SK-N-SH treated with all-trans-retinoic acid at 6 μM for 48 hours (cell line): ENCODE data around the gene DLG1.
"Not testable (repeated sequence)": the region's sequence is repeated elsewhere in the genome, so short reads cannot be mapped to it uniquely, and the experiment has no call there.

Source experiments
- ARNTL ChIP-seq: fragments of 450-650 bp; formaldehyde crosslinking; IDR thresholded peaks from 2 replicates; pipeline ENCODE4 v1.5.0; 2020; ENCODE audit warnings: low read depth, mild to moderate bottlenecking, moderate library complexity, borderline replicate concordance
- BACH2 ChIP-seq: fragments of 250-450 bp; sonication (Bioruptor Pico); IDR thresholded peaks from 2 replicates; pipeline ENCODE4 v1.9.0; 2021; ENCODE audit warnings: mild to moderate bottlenecking, borderline replicate concordance
- CSDC2 ChIP-seq: fragments of 250-450 bp; sonication (Bioruptor Pico); IDR thresholded peaks from 2 replicates; pipeline ENCODE4 v1.5.0; 2020; ENCODE audit warnings: mild to moderate bottlenecking, moderate library complexity
- CSRNP3 ChIP-seq: fragments of 250-450 bp; sonication (Bioruptor Pico); IDR thresholded peaks from 2 replicates; pipeline ENCODE4 v1.5.1; 2021; ENCODE audit warnings: mild to moderate bottlenecking, moderate library complexity
- GLIS3 ChIP-seq: fragments of 250-450 bp; sonication (Bioruptor Pico); IDR thresholded peaks from 2 replicates; pipeline ENCODE4 v1.5.0; 2020; ENCODE audit warnings: mild to moderate bottlenecking, moderate library complexity
- RARB ChIP-seq: fragments of 250-450 bp; sonication (Bioruptor Pico); IDR thresholded peaks from 2 replicates; pipeline ENCODE4 v1.8.0; 2021; ENCODE audit warnings: mild to moderate bottlenecking, moderate library complexity
- SNAI2 ChIP-seq: fragments of 250-450 bp; sonication (Bioruptor Pico); IDR thresholded peaks from 2 replicates; pipeline ENCODE4 v1.5.0; 2020; ENCODE audit warnings: mild to moderate bottlenecking, moderate library complexity
- TSHZ2 ChIP-seq: fragments of 250-450 bp; sonication (Bioruptor Pico); IDR thresholded peaks from 2 replicates; pipeline ENCODE4 v1.5.0; 2020; ENCODE audit warnings: mild to moderate bottlenecking, moderate library complexity
- ZFP3 ChIP-seq: fragments of 250-450 bp; sonication (Bioruptor Pico); IDR thresholded peaks from 2 replicates; pipeline ENCODE4 v1.5.0; 2020; ENCODE audit warnings: mild to moderate bottlenecking, moderate library complexity
- ZFP30 ChIP-seq: fragments of 450-650 bp; formaldehyde crosslinking; IDR thresholded peaks from 2 replicates; pipeline ENCODE4 v1.5.0; 2022; ENCODE audit warnings: mild to moderate bottlenecking, moderate library complexity
- ZNF565 ChIP-seq: fragments of 450-650 bp; formaldehyde crosslinking; conservative IDR thresholded peaks from 2 replicates; pipeline ENCODE4 v1.5.0; 2020; ENCODE audit warnings: low read depth, mild to moderate bottlenecking, moderate library complexity
- ZNF8 ChIP-seq: fragments of 450-650 bp; formaldehyde crosslinking; IDR thresholded peaks from 2 replicates; pipeline ENCODE4 v1.5.0; 2020; ENCODE audit warnings: mild to moderate bottlenecking, moderate library complexity
- TF ChIP-seq, protein P1 (sequence below): fragments of 250-450 bp; sonication (Bioruptor Pico); IDR thresholded peaks from 2 replicates; pipeline ENCODE4 v1.5.1; 2020; ENCODE audit warnings: low read depth, mild to moderate bottlenecking, moderate library complexity

- TF ChIP-seq CSDC2 (CRISPR knock-in tag); ZFP3 (CRISPR knock-in tag); RARB; ZNF8 (CRISPR knock-in tag); SNAI2 (CRISPR knock-in tag); ARNTL; CSRNP3; ZFP30 (CRISPR knock-in tag); ZNF565 (CRISPR knock-in tag); TSHZ2 (CRISPR knock-in tag); BACH2; GLIS3 (CRISPR knock-in tag): not testable (repeated sequence)
- TF ChIP-seq, protein P1, sequence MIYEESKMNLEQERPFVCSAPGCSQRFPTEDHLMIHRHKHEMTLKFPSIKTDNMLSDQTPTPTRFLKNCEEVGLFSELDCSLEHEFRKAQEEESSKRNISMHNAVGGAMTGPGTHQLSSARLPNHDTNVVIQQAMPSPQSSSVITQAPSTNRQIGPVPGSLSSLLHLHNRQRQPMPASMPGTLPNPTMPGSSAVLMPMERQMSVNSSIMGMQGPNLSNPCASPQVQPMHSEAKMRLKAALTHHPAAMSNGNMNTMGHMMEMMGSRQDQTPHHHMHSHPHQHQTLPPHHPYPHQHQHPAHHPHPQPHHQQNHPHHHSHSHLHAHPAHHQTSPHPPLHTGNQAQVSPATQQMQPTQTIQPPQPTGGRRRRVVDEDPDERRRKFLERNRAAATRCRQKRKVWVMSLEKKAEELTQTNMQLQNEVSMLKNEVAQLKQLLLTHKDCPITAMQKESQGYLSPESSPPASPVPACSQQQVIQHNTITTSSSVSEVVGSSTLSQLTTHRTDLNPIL (CRISPR knock-in tag) = not testable (repeated sequence)
These were observed 263.6 kb downstream of the DLG1 start for GRCh38 chr3:197034778-197035177.
